ENCODE measurements around the gene C19orf67. TPM values are rescaled to one million over a fixed set of nuclear protein-coding genes. Genes with fewer than 3 reads are reported as not detected.
A peak's percentile ranks its signal among the peaks of the same experiment; 100 is the strongest.

C19orf67 gene
- total RNA-seq, 2 donors from 2014 or later = not detected

DNA sequence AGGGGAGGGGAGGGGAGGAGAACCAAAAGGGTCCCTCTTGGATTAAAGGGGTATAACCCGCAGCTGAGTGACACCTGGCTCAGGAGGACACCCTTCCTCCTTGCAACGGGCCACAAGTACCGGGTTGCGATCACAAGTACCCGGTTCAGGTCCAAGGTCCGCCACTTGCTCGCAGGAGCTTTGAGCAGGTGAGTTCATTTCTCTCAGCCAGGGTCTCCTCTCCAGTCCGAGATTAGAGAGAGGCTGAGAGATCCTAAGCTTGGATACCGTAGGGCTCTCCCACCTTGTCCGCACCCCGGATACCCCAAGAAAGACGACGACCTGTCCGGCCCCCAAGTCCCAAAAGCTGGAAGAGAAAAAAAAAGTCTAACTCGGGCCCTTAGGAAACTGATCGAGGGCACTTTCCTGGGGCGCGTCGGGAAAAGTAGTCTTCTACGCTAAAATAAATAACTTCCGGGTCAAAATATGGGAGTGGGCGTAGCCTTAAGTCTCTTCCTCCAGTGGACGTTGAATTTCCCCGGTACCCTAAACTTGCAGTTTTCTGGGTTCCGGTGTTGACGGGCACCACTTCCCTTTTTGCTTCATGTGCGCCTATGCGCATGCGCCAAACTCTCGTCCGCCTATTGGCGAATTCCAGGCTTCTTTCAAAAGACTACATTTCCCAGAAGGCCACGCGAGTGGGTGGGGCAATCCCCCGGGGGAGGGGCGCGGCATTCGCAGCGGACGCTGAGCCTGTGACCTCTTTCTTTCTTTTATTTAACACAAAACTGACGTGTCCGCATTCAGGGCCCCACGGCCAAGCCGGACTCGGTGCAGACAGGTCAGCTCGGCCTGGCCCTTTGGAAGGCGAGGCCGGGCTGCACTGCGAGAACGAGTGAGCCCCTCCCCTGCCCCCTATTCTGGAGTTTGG lies 4.4 kb downstream of the C19orf67 start:
- Histone ChIP-seq H3K27me3 (no peaks in the 10 kb centered on the region), H3K4me1 (peaks cover 36% of the 10 kb centered on the region), H3K9me3 (no peaks in the 10 kb centered on the region), H3K36me3 (replicated peaks in 1 of 2; ENCODE audit: insufficient read depth in 1 of 2, low read depth in 2 of 2) (no peaks in the 10 kb centered on the region), H3K4me3 (peak overlapping the region; percentile 63 to 70), H3K27ac (peak overlapping the region; percentile 79 to 96 (median 93))
- ATAC-seq (peak; percentile 95), DNase-seq (peak; percentile 99 to 100 (median 99))
- 0 to 1% methylated on average over 33 to 50 of the region's 50 CpGs for WGBS, 2 donors
- TF ChIP-seq, protein P1, sequence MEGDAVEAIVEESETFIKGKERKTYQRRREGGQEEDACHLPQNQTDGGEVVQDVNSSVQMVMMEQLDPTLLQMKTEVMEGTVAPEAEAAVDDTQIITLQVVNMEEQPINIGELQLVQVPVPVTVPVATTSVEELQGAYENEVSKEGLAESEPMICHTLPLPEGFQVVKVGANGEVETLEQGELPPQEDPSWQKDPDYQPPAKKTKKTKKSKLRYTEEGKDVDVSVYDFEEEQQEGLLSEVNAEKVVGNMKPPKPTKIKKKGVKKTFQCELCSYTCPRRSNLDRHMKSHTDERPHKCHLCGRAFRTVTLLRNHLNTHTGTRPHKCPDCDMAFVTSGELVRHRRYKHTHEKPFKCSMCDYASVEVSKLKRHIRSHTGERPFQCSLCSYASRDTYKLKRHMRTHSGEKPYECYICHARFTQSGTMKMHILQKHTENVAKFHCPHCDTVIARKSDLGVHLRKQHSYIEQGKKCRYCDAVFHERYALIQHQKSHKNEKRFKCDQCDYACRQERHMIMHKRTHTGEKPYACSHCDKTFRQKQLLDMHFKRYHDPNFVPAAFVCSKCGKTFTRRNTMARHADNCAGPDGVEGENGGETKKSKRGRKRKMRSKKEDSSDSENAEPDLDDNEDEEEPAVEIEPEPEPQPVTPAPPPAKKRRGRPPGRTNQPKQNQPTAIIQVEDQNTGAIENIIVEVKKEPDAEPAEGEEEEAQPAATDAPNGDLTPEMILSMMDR (IDR thresholded peaks at IDR 0.05) = peak in 1 of 7 experiments; percentile 16
- TF ChIP-seq POLR2A (IDR thresholded peaks at IDR 0.05) = peak; percentile 66 to 96 (median 94)
- intact Hi-C loops (cut with DNase I) = loop anchor here (10.0 kb wide), 1 partner anchor 54 kb away; the partner anchor contains the start of gene ASF1B

DNA sequence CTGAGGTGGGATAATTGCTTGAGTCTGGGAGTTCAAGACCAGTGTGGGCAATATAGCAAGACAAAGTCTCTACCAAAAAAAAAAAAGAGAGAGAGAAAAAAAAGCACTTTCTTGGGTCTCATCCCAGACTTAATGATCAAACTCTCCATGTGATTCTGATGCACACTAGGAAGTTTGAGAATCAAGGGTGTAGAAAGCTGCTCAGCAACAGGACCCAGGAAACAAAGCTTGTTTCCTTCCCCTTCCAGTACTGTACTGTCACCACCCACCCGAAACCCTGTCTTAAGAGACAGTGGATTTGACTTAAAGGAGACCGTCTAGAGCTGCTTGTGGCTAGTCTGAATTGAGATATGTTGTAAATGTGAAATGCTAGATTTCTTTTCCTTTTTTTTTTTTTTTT lies 7.2 kb downstream of the C19orf67 start:
- H3K27me3 ChIP-seq = no peaks in the 10 kb centered on the region
- WGBS, 2 donors = 52 to 78% methylated on average over 2 of the region's 2 CpGs
- intact Hi-C loops (cut with DNase I) = no loop called here
- TF ChIP-seq, protein P1 (IDR thresholded peaks at IDR 0.05) = no peak
- TF ChIP-seq POLR2A (IDR thresholded peaks at IDR 0.05) = no peak
- H3K4me3 ChIP-seq = no peak overlapping the region
- H3K36me3 ChIP-seq (replicated peaks in 1 of 2; ENCODE audit: insufficient read depth in 1 of 2, low read depth in 2 of 2) = no peaks in the 10 kb centered on the region
- ATAC-seq (no peak), DNase-seq (no peak)
- no peak overlapping the region for H3K27ac ChIP-seq
- H3K9me3 ChIP-seq = no peaks in the 10 kb centered on the region
- H3K4me1 ChIP-seq = peaks cover 38% of the 10 kb centered on the region

DNA sequence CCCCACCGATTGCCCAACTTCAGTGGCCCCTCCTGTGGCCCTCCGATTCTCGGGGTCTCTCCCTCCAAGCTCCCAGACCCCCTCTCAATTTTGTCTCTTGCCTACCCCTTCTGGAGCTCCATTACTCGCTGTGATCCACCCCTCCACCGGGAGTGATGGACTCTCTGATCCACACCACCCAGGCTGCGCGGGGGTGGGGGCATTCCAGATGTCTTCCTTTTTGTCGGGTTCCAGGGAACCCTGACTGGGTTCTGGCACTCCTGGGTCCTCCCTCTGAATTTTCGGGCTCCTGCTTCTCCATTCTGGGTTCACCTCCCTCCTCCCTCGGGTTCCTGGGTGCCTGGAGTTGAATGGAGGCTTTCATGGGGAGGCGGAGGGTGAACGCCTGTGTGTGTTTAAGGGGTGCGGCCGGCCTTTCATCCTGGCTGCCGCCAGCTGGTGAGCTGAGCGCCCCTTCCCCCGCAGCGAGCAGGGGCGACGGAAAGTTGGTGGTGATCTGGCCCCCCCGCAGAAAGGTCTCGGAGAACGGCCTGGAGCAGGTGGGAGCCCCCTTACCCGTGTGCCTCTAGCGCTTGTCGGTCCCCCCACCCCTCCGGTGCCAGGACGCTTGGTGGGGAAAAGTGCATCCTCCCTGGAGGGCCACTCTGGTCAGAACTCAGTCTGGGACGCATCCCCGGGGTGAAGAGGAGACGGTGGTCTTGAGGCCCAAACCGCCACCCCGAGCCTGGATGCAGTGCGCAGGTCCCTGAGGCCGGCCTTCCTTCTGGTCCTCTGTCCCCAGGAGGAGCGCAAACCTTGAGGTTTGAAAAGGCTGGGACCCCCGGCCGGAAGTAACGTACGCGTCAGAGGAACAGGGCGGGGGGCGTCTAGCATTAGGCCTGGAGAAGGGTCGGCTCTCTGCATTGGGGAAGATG lies 11.4 kb downstream of the C19orf67 start:
- intact Hi-C loops (cut with DNase I) = loop anchor here (5.0 kb wide), 1 partner anchor 192 kb away; no protein-coding TSS in a partner anchor
- DNase-seq = peak in 2 of 4 donors; percentile 43 to 54

DNA sequence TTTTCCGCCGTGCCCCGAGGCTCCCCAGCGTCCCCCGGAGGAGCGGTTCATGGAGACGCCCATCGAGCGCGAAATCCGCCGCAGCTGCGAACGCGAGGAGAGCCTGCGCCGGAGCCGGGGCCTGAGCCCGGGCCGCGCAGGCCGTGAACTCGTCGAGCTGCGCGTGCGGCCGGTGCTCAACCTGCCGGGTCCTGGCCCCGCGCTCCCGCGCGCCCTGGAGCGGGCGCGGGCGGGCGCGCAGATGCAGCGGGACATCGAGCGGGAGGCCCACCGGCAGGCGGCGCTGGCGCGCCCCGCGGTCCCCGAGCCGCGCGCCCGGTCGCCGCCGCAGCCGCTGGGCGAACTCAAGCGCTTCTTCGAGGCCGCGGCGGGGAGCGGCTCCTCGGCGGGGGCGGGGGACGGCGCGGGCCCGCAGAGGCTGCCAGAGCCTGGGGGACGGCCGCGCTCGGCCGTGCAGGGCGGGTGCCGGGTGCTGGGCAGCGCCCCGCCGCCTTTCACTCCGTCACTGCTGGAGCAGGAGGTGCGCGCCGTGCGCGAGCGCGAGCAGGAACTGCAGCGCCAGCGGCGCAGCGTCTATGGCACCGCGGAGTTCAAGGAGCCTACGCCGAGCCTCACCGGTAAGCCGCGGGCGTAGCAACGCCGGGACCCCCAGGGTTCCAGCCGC lies 12.2 kb downstream of the C19orf67 start:
- Histone ChIP-seq H3K27me3 (no peaks in the 10 kb centered on the region), H3K27ac (peak overlapping the region; percentile 85 to 97 (median 95)), H3K36me3 (replicated peaks in 1 of 2; ENCODE audit: insufficient read depth in 1 of 2, low read depth in 2 of 2) (no peaks in the 10 kb centered on the region), H3K9me3 (no peaks in the 10 kb centered on the region), H3K4me1 (peaks cover 35% of the 10 kb centered on the region), H3K4me3 (peak overlapping the region; percentile 73 to 94)
- WGBS, 2 donors = 0% methylated on average over 5 to 79 of the region's 106 CpGs
- TF ChIP-seq, protein P1 (IDR thresholded peaks at IDR 0.05) = peak in 5 of 7 experiments; percentile 14 to 98 (median 81)
- peak; percentile 74 to 84 (median 80) for TF ChIP-seq POLR2A (IDR thresholded peaks at IDR 0.05)
- intact Hi-C loops (cut with DNase I) = loop anchor here (5.0 kb wide), 1 partner anchor 191 kb away; no protein-coding TSS in a partner anchor
- ATAC-seq (peak; percentile 66), DNase-seq (peak; percentile 78 to 84 (median 81))

More for the DNA sequence above, 11.4 kb downstream of the C19orf67 start:
- Histone ChIP-seq H3K9me3 (no peaks in the 10 kb centered on the region), H3K4me1 (peaks cover 35% of the 10 kb centered on the region), H3K27me3 (no peaks in the 10 kb centered on the region), H3K4me3 (peak overlapping the region; percentile 20 to 94), H3K36me3 (replicated peaks in 1 of 2; ENCODE audit: insufficient read depth in 1 of 2, low read depth in 2 of 2) (no peaks in the 10 kb centered on the region), H3K27ac (peak overlapping the region; percentile 85 to 97 (median 95))
- ATAC-seq = no peak
- TF ChIP-seq POLR2A (IDR thresholded peaks at IDR 0.05) = no peak
- TF ChIP-seq, protein P1 (IDR thresholded peaks at IDR 0.05) = peak in 2 of 7 experiments; percentile 3 to 31
- 0 to 1% methylated on average over 17 to 44 of the region's 44 CpGs for WGBS, 2 donors

Data from body of pancreas (tissue), 4 donors.